ENCODE measurements around the gene MEPCE.
"Not testable (repeated sequence)": the region's sequence is repeated elsewhere in the genome, so short reads cannot be mapped to it uniquely, and the experiment has no call there.

Gene MEPCE

GRCh38 chr7:100434297-100435144 lies 4.9 kb downstream of the MEPCE start:
- DNase-seq (ENCODE audit: low read depth): no peak

- DNase-seq (ENCODE audit: low read depth): no peak
Measured at GRCh38 chr7:100435401-100436304, 6.0 kb downstream of the MEPCE start.

DNA sequence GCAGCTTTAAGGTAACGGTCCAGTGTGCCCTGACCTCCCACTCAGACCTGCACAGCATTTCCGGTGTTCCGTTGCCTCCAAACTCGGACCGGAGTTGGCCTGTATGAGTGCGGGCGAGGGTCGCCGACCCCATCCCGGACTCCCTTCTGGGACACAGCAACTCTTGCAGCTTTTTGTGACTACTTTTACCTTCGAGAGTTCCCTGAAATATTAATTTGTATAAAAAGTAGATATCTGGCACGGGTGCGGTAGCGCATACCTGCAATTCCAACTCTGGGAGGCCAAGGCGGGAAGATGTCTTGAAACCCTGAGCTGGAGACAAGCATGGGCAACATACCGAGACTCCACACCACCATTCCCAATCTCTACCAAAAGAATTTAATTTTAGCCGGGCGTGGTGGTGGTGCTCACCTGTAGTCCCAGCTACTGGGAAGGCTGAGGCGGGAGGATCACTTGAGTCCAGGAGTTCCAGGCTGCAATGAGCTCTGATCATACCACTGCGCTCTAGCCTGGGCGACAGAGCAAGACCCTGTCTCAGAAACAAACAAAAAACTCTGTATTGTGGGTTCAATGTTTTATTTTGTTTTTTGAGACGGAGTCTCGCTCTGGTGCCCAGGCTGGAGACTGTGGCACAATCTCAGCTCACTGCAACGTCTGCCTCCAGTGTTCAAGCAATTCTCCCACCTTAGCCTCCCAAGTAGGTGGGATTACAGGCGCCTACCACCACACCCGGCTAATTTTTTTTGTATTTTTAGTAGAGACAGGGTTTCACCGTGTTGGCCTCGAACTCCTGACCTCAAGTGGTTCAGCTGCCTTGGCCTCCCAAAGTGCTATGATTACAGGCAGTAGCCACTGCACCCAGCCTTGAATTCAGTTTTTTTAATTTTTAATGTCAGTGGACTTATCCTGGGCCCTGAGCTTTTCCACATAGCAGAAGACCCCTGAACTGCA lies 7.8 kb downstream of the MEPCE start:
- no peak for DNase-seq (ENCODE audit: low read depth)

DNA sequence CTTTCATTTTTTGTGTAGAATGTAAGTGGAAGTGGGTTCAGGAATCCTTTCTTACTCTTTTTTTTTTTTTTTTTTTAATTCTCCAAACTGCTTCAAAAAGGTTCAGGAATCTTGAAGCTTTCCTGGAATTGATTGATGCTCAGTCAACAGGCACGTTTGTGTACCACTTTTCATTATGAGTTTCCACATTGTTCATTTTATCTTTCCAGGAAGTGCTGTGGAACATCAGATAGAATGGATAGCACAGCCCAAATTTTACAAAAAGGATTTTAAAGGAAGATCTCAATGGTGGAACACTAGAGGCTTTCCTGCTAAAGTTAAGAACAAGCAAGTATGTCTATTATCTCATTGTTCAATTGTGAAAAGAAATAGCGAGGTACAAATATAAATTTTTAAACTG lies 8.5 kb downstream of the MEPCE start:
- DNase-seq (ENCODE audit: low read depth): no peak

- not testable (repeated sequence) for DNase-seq (ENCODE audit: low read depth)
Measured at GRCh38 chr7:100438731-100439130, 9.1 kb downstream of the MEPCE start.

- DNase-seq (ENCODE audit: low read depth): not testable (repeated sequence)
Measured at GRCh38 chr7:100439244-100439643, 9.6 kb downstream of the MEPCE start.

DNA sequence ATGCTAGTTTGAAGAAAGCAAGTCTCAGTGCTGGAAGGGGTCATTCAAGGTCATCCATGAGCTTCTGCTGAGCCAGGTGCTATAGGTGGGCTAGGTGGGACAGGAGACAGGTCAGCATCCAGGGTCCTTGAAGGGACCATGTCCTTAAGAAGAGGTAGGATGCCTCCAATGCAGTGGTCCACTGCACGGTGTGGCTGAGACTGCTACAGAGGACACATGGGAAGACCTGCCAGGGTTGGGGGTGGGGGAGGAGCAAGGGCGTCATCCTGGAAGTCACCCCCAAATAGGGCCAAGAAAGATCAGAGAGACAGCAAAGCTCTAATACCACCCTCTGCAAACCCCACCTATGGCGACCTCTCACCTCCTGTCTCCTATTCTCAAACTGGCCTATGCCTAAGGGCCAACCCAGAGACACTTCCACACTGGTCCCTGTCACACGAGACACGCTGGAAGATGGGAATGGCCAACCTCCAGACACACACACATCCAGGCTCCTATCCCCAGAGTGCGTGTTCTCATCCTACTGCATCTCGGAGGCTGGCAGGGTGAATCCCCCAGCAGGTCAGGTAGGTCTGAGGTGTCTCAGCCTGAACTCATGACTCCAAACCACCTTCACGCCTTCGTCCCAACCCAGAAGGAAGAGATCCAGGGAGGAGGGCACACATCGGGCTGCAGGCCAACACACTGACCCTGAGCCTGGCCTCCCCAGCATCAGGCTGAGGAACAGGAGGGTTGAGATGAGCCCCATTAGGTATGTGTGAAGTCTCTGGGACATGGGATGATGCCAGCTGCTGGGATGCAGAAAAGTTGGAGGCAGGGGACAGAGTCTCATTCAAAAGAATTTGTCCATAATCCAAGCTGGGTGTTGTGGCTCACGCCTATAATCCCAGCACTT lies 12.3 kb downstream of the MEPCE start:
- no peak for DNase-seq (ENCODE audit: low read depth)

- DNase-seq (ENCODE audit: low read depth): no peak
Measured at GRCh38 chr7:100443096-100443840, 13.6 kb downstream of the MEPCE start.

DNA sequence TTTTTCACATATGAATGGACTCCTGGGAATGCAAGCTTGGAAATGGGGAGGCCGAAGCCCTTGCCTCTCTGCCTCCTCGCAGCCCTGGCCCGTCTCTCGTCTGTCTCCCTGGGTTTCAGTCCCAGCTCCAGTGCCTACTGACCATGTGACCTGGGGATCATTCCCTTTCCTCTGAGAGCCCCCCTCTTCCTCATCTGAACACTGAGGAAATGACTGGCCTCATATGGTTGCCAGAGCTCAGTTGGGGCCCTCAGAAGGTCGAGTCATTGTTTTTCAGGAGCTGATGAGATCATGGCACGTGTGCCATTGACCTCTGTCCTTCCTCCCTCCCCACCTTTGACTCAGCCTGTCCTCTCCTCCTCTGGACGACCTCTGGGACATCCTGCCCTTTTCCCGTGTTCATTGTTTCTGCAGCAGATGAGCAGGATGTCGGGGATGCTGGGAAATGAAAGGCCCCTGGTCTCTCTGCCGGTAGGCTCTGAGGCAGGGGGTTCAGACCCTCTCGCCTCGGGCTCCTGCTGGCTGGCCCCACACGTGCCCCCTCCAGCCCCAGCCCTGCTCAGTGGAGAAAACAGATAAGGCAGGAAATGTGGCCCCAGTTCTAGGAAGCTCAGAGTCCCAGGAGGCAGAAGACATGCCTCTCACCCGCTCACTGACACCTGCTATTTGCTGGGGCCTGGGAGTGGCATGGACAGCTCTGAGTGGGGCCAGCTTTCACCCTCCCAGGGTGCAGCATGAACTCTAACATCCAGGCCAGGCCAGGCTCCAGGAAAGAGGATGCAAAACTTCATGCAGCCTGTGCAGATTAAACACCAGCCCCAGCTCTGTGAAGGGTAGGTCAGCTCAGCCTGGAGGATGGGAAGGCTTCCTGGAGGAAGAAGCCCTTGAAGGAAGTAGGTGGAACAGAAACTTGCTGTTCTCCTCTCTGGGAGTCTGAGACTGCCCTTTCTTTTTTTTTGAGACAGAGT lies 15.0 kb downstream of the MEPCE start:
- DNase-seq (ENCODE audit: low read depth): peak; percentile 82

DNA sequence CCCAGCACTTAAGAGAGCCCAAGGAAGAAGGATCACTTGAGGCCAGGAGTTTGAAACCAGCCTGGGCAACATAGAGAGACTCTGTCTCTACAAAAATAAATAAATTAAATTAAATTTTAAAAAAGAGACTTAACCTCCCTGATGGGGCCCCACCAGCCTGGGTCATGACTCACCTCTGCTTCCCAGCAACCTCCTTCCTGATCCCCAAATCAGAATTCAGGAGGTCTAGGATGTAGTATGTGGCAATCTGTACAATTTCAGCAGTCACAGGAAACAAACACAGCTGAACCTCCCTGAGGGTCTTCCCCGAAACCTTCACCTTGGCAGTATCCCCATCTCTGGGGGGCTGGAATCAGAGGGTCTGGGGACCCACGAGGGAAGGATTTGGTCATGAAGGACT lies 16.4 kb downstream of the MEPCE start:
- DNase-seq (ENCODE audit: low read depth): no peak

DNA sequence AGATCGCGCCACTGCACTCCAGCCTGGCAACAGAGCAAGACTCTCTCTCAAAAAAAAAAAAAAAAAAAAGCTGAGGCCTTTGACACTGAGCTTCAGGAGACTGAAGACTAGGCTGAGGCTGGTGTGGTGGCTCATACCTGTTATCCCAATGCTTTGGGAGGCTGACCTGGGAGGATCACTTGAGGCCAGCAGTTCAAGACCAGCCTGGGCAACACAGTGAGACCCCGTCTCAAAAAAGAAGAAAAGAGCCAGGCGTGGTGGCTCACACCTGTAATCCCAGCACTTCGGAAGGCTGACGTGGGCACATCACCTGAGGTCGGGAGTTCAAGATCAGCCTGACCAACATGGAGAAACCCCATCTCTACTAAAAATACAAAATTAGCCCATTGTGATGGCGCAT lies 17.7 kb downstream of the MEPCE start:
- DNase-seq (ENCODE audit: low read depth): not testable (repeated sequence)

DNA sequence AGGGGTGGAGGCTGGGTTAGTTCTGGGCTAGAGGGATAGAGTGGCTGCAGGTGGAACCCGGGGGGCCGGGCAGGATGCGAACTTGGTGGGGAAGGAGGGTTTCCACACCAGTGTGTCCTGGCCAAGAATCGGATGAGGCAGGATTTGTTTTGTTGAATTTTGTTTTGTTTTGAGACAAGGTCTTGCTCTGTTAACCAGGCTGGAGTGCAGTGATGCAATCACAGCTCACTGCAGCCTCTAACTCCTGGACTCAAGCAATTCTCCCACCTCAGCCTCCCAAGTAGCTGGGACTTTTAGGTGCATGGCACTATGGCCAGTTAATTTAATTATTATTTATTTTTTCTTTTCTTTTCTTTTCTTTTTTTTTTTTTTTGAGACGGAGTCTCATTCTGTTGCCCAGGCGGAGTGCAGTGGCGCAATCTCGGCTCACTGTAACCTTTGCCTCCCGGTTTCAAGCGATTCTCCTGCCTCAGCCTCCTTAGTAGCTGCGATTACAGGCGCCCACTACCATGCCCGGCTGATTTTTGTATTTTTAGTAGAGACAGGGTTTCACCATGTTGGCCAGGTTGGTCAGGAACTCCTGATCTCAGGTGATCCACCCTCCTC lies 19.7 kb downstream of the MEPCE start:
- DNase-seq (ENCODE audit: low read depth): no peak

DNA sequence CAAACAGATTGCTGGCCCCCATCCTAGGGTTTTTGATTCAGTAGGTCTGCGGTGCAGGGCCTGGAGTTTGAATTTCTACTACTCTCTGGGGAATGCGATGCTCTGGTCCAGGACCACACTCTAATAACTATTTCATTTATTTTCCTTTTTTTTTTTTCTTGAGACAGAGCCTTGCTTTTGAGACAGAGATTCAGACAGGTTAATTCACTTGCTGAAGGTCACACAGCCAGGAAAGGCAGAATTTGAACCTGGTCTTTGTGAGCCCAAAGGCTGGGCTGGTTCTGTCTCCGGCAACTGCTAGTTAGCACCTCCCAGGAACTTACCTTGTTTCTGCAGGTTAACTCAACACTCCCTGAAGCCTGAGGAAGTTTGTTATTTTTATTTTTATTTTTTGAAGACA lies 22.9 kb downstream of the MEPCE start:
- no peak for DNase-seq (ENCODE audit: low read depth)

DNA sequence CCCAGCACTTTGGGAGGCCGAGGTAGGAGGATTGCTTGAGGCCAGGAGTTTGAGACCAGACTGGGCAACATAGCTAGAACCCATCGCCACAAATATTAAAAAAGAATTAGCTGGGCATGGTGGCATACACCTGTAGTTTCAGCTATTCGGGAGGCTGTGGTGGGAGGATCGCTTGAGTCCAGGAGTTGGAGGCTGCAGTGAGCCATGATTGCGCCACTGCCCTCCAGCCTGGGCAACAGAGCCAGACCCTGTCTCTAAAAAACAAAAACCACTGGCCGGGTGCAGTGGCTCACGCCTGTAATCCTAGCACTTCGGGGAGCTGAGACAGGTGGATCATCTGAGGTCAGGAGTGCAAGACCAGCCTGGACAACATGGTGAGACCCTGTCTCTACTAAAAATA lies 24.2 kb downstream of the MEPCE start:
- DNase-seq (ENCODE audit: low read depth): not testable (repeated sequence)

DNA sequence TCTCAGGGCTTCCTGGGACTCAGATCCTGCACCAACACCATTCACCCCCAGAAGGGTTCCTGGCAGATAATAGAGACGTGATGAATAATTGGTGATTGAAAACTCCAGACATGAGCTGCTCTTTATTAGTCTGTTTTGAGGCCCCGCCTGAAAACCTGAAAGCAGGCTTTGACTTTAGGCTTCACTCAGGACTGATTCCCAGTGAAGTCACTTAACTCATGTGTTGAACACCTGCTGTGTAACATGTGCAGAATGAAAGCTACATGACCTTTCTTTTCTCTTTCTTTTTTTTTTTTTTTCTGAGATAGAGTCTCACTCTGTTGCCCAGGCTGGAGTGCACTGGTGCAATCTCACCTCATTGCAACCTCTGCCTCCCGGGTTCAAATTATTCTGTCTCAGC lies 25.6 kb downstream of the MEPCE start:
- no peak for DNase-seq (ENCODE audit: low read depth)

DNA sequence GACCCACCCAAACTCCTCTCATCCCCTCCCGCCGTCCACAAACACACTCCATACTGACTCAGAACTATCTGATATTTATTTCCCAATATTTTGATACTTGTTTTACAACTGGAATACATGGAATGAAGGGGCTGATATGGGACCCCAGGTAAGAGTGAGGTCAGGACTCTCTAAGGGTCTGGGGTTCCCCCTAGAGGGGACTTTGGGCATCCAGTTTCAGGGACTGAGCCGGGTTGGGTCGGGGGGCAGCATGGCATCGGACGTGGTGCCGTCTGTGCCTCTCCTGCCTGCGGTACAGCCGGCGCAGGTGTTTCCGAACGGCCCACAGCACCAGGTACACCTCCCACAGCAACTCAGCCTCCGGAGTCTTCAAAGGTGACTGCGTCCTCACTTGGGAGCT lies 26.9 kb downstream of the MEPCE start:
- no peak for DNase-seq (ENCODE audit: low read depth)

DNA sequence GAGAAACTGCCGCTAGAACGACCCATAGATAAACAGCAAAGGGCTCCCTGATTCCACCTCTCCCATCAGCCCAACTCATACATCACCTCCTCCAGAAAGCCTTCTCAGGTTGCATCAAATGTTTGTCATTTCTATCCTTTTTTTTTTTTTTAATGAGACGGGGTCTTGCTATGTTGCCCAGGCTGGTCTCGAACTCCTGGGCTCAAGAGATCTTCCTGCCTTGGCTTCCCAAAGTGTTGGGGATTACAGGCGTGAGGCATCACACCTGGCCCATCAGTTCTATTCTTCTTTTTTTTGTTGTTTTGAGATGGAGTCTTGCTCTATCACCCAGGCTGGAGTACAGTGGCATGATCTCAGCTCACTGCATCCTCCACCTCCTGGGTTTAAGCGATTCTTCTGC lies 27.4 kb downstream of the MEPCE start:
- no peak for DNase-seq (ENCODE audit: low read depth)

GRCh38 chr7:100464210-100464660 lies 34.6 kb downstream of the MEPCE start, which contains the start of gene SPACDR:
Gene SPACDR (minus strand): TSS chr7:100464260. CDS start chr7:100464025, 235 bp downstream.
- DNase-seq (ENCODE audit: low read depth): no peak

All from stromal cell of bone marrow (primary cell).